CD4-positive, alpha-beta T cell (primary cell): ENCODE results near the gene MSANTD1. TPM values are rescaled to one million over a fixed set of nuclear protein-coding genes. Genes with fewer than 3 reads are reported as not detected.
A peak's percentile ranks its signal among the peaks of the same experiment; 100 is the strongest.

Experiments
- ATAC-seq: fragments of 200-7000 bp; cut with Tn5 transposase; one replicate; pipeline ENCODE4 v1.10.0; 2022; ENCODE audit warnings: mild to moderate bottlenecking; ENCODE audit not compliant: poor library complexity
- CTCF ChIA-PET: fragments of 350-600 bp; sonication (Branson Sonifier 250); formaldehyde crosslinking; loops from one replicate; lab custom pipeline; 2021; ENCODE audit warnings: antibody characterized with exemption, inconsistent platforms; lab: Charles Lee
- POLR2A ChIA-PET: fragments of 350-600 bp; sonication (Branson Sonifier 250); formaldehyde crosslinking; loops from one replicate; lab custom pipeline; 2021; ENCODE audit warnings: antibody characterized with exemption, inconsistent platforms; lab: Charles Lee
- DNase-seq, 14 experiments: peaks; one replicate each; pipeline ENCODE4 v3.0.0-alpha.2; 2013 to 2020; ENCODE audit warnings: mixed read lengths in 2 of 14
- H3K27ac ChIP-seq, 2 donors: one replicate each; pipeline versions ENCODE4 v1.5.1 to v1.7.0; 2013; ENCODE audit warnings: low read length in 2 of 2, low read depth in 1 of 2, mild to moderate bottlenecking in 1 of 2
- H3K27me3 ChIP-seq, 2 experiments: 1 replicate in 1 of 2; 2 replicates in 1 of 2; pipeline versions ENCODE4 v1.6.1 to v1.7.0; 2013; ENCODE audit warnings: low read length in 2 of 2, control low read depth in 1 of 2, mild to moderate bottlenecking in 1 of 2, moderate library complexity in 1 of 2; ENCODE audit not compliant: insufficient read depth in 2 of 2, control insufficient read depth in 1 of 2
- H3K36me3 ChIP-seq: one replicate; pipeline ENCODE4 v1.6.1; 2013; ENCODE audit warnings: low read length, control low read depth; ENCODE audit not compliant: insufficient read depth
- H3K4me1 ChIP-seq: one replicate; pipeline ENCODE4 v1.6.1; 2013; ENCODE audit warnings: low read length, control low read depth; ENCODE audit not compliant: insufficient read depth
- H3K4me3 ChIP-seq: one replicate; pipeline ENCODE4 v1.5.1; 2013; ENCODE audit warnings: mild to moderate bottlenecking, low read length, moderate library complexity
- H3K9me3 ChIP-seq, 2 experiments: 1 replicate in 1 of 2; 2 replicates in 1 of 2; pipeline versions ENCODE4 v1.6.1 to v1.7.0; 2013; ENCODE audit warnings: low read length in 2 of 2, mild to moderate bottlenecking in 2 of 2, control low read depth in 1 of 2, moderate library complexity in 1 of 2; ENCODE audit not compliant: control insufficient read depth in 1 of 2, insufficient read depth in 1 of 2
- H3K27ac Mint-ChIP-seq: one replicate; pipeline ENCODE4 v1.8.0; 2020; ENCODE audit warnings: mixed read lengths
- H3K27me3 Mint-ChIP-seq: one replicate; pipeline ENCODE4 v1.8.0; 2021; ENCODE audit warnings: mixed read lengths
- H3K36me3 Mint-ChIP-seq: one replicate; pipeline ENCODE4 v1.8.0; 2021; ENCODE audit warnings: low read depth, mixed read lengths
- H3K4me1 Mint-ChIP-seq: one replicate; pipeline ENCODE4 v1.8.0; 2021; ENCODE audit warnings: low read depth, mixed read lengths
- H3K4me3 Mint-ChIP-seq: one replicate; pipeline ENCODE4 v1.8.0; 2020; ENCODE audit warnings: mild to moderate bottlenecking, mixed read lengths
- H3K9me3 Mint-ChIP-seq: one replicate; pipeline ENCODE4 v1.8.0; 2020; ENCODE audit warnings: mixed read lengths
- CTCF ChIP-seq: fragments of 200-600 bp; IDR thresholded peaks from one replicate; pipeline ENCODE4 v1.8.0; 2022; ENCODE audit warnings: antibody characterized with exemption, mild to moderate bottlenecking
- intact Hi-C, 2 experiments: fragments of 100-400 bp; cut with DNase I in 1 of 2; cut with micrococcal nuclease in 1 of 2; formaldehyde crosslinking; loops; one replicate each; pipeline versions ENCODE4 v1.15.1 to v1.9.0; 2023 to 2025; cut with DNase I, micrococcal nuclease
- total RNA-seq, 174 experiments: library from RNA in 2 of 174; stranded (reverse) in 2 of 174; gene quantifications; one replicate each; pipeline ENCODE4 v1.2.3 and lab custom pipeline; 2021 to 2026

The MSANTD1 gene
- total RNA-seq, 2 experiments from 2014 or later, result 0.67 to 0.74 TPM

- intact Hi-C loops, result no loop called here
- Histone ChIP-seq H3K9me3 (no peaks in the 10 kb centered on the region), H3K27me3 (no peaks in the 10 kb centered on the region), H3K4me3 (no peak overlapping the region), H3K27ac (no peak overlapping the region), H3K36me3 (no peaks in the 10 kb centered on the region), H3K4me1 (no peaks in the 10 kb centered on the region)
- H3K9me3 Mint-ChIP-seq, result no peaks in the 10 kb centered on the region
- DNase-seq, result no peak
- no peak overlapping the region for H3K4me3 Mint-ChIP-seq
- H3K36me3 Mint-ChIP-seq, result peaks cover 7% of the 10 kb centered on the region
- H3K27ac Mint-ChIP-seq, result no peak overlapping the region
- ChIA-PET CTCF (no interaction called here), POLR2A (no interaction called here)
- TF ChIP-seq CTCF, result no peak
- ATAC-seq, result no peak
- no peaks in the 10 kb centered on the region for H3K4me1 Mint-ChIP-seq
- no peaks in the 10 kb centered on the region for H3K27me3 Mint-ChIP-seq
Observed at GRCh38 chr4:3257103-3257555, 8.2 kb downstream of the MSANTD1 start.

- intact Hi-C loops, result no loop called here
- DNase-seq, result peak in 1 of 14 experiments; percentile 28
- POLR2A ChIA-PET, result no interaction called here
- Histone ChIP-seq H3K36me3 (no peaks in the 10 kb centered on the region), H3K27me3 (no peaks in the 10 kb centered on the region), H3K4me3 (no peak overlapping the region), H3K27ac (no peak overlapping the region), H3K9me3 (no peaks in the 10 kb centered on the region), H3K4me1 (no peaks in the 10 kb centered on the region)
- H3K9me3 Mint-ChIP-seq, result no peaks in the 10 kb centered on the region
- CTCF ChIA-PET, result no interaction called here
- H3K27ac Mint-ChIP-seq, result no peak overlapping the region
- H3K4me3 Mint-ChIP-seq, result no peak overlapping the region
- TF ChIP-seq CTCF, result no peak
- ATAC-seq, result no peak
- no peaks in the 10 kb centered on the region for H3K4me1 Mint-ChIP-seq
- H3K36me3 Mint-ChIP-seq, result peaks cover 7% of the 10 kb centered on the region
- H3K27me3 Mint-ChIP-seq, result no peaks in the 10 kb centered on the region
Observed at GRCh38 chr4:3257556-3258482, 8.9 kb downstream of the MSANTD1 start.

- ATAC-seq (no peak), DNase-seq (no peak)
- peaks cover 0 to 2% of the 10 kb centered on the region in 2 experiments for H3K27me3 ChIP-seq
- POLR2A ChIA-PET, result no interaction called here
- intact Hi-C loops, result no loop called here
- peaks cover 2% of the 10 kb centered on the region for H3K36me3 Mint-ChIP-seq
- no peak overlapping the region for H3K4me3 Mint-ChIP-seq
- H3K27ac ChIP-seq, result no peak overlapping the region
- TF ChIP-seq CTCF, result no peak
- no peaks in the 10 kb centered on the region for H3K36me3 ChIP-seq
- no peaks in the 10 kb centered on the region for H3K4me1 Mint-ChIP-seq
- CTCF ChIA-PET, result no interaction called here
- no peaks in the 10 kb centered on the region for H3K4me1 ChIP-seq
- no peak overlapping the region for H3K4me3 ChIP-seq
- no peaks in the 10 kb centered on the region for H3K9me3 Mint-ChIP-seq
- H3K27me3 Mint-ChIP-seq, result no peaks in the 10 kb centered on the region
- H3K27ac Mint-ChIP-seq, result no peak overlapping the region
- no peaks in the 10 kb centered on the region for H3K9me3 ChIP-seq
Observed at GRCh38 chr4:3261411-3262207, 12.7 kb downstream of the MSANTD1 start.
